AG20443 (cell line): ENCODE results near the gene INTS14.

Experiments
- DNase-seq: peaks from one replicate; pipeline ENCODE4 v3.0.0; 2012; ENCODE audit warnings: low spot score, mixed read lengths

INTS14 gene

DNA sequence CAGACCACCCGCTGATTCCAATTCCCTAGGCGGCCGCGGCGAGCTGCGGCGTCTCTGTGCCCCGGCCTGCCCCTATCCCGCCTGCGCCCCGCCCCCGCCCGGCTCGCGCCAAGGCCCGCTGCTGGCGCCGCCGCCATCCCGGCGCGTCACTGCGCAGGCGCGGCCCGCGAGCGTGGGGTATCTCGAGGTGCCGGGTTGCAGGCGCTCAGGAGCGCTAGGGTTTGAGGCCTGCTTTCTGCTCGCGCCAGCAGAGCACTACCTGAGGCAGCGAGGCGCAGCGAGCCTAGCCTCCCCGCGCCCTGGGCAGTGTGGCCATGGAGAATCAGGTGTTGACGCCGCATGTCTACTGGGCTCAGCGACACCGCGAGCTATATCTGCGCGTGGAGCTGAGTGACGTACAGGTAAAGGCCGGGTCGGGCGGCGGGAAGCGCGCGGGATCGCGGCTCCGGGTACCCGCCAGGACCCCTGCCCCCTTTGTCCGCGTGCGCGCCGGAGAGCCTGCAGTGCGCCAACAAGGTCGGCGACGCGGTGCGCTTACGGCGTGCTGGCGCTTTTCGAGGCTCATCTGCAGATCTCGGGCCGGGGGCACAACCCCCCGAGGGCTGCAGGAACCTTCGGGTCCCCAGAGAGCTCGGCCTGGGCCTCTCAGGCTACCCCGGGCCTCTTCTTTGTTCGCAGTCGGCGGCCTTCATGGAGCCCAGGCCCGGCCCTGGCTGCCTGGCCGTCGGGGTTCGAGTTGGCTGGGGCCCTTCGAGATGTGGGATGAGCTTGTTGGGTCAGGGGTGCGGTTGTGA, 80.4 kb downstream of the INTS14 start, which contains the start of gene HACD3:
Gene HACD3 (plus strand): TSS at position 146 of the 794 bp plus-strand sequence. CDS start 169 bp downstream, at position 315.
- peak; percentile 99 for DNase-seq

DNA sequence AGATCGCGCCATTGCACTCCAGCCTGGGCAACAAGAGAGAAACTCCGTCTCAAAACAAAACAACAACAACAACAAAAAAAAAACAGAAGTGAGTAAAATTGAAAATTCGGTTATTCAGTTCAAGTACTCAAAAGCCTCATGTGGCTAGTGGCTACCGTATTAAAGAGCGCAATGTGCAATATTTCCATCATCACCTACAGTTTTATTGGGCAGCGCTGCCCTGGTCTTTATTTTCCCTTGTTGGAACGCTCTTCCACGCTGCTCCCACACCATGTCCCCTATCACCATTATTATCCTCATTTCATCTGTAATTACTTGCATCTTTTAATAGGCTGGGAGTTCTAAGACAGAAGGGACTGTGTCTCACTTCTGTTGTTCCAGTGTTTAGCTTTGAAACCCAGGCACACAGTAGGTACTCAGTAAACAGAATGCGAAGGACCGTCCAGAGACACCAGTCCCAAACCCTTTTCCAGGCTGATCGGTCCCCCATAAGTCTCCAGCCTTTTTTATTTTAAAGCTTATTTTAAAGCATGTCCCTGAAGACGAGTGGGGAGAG, 81.1 kb downstream of the INTS14 start:
- peak; percentile 14 for DNase-seq
